T-cell (primary cell): ENCODE data around the gene LRP1. TPM values are rescaled to one million over a fixed set of nuclear protein-coding genes. Genes with fewer than 3 reads are reported as not detected.

Source experiments
- ATAC-seq, 4 experiments: fragments of 200-7000 bp in 3 of 4; fragments of 150-1000 bp in 1 of 4; cut with Tn5 transposase; replicated peaks in 1 of 4; 1 replicate in 3 of 4; 2 replicates in 1 of 4; pipeline ENCODE4 v1.10.0; 2021; ENCODE audit warnings: moderate library complexity in 3 of 4, mild to moderate bottlenecking in 2 of 4, moderate number of reproducible peaks in 1 of 4
- CTCF ChIA-PET, 2 donors: fragments of 300-600 bp; sonication (Branson Sonifier 250); formaldehyde crosslinking; loops; one replicate each; lab custom pipeline; 2022; ENCODE audit warnings: antibody characterized with exemption in 2 of 2; lab: Charles Lee
- POLR2A ChIA-PET, 2 donors: fragments of 300-600 bp; sonication (Branson Sonifier 250); formaldehyde crosslinking; loops; one replicate each; lab custom pipeline; 2022; ENCODE audit warnings: antibody characterized with exemption in 2 of 2; lab: Charles Lee
- DNase-seq, 35 experiments: peaks; one replicate each; pipeline versions ENCODE4 v3.0.0 to v3.0.0-alpha.2; 2013 to 2023
- H3K27ac ChIP-seq: one replicate; pipeline ENCODE4 v1.5.1; 2013; ENCODE audit warnings: low read length
- H3K27me3 ChIP-seq, 2 experiments: replicated peaks in 1 of 2; 1 replicate in 1 of 2; 2 replicates in 1 of 2; pipeline versions ENCODE4 v1.6.1 to v1.7.0; 2013; ENCODE audit warnings: low read length in 1 of 2, mixed read lengths in 1 of 2; ENCODE audit not compliant: control insufficient read depth in 2 of 2, insufficient read depth in 2 of 2; ENCODE audit errors: extremely low read depth in 1 of 2
- H3K36me3 ChIP-seq, 2 donors: 1 replicate in 1 of 2; 2 replicates in 1 of 2; pipeline versions ENCODE4 v1.6.1 to v1.7.0; 2013; ENCODE audit warnings: low read length in 1 of 2; ENCODE audit not compliant: control insufficient read depth in 2 of 2, insufficient read depth in 1 of 2; ENCODE audit errors: extremely low read depth in 1 of 2
- H3K4me1 ChIP-seq, 2 experiments: 1 replicate in 1 of 2; 2 replicates in 1 of 2; pipeline versions ENCODE4 v1.6.1 to v1.7.0; 2013; ENCODE audit warnings: low read length in 2 of 2, mixed read lengths in 1 of 2; ENCODE audit not compliant: insufficient read depth in 2 of 2, control insufficient read depth in 1 of 2; ENCODE audit errors: extremely low read depth in 1 of 2
- H3K4me3 ChIP-seq, 2 donors: 1 replicate in 1 of 2; 2 replicates in 1 of 2; pipeline versions ENCODE4 v1.5.1 to v1.7.0; 2013; ENCODE audit warnings: mild to moderate bottlenecking in 2 of 2, low read length in 1 of 2, moderate library complexity in 1 of 2; ENCODE audit not compliant: control insufficient read depth in 1 of 2; ENCODE audit errors: extremely low read depth in 1 of 2
- H3K9me3 ChIP-seq: 2 replicates; pipeline ENCODE4 v1.7.0; 2013
- H3K27ac Mint-ChIP-seq, 2 donors: one replicate each; pipeline ENCODE4 v1.8.0; 2020 to 2021; ENCODE audit warnings: mild to moderate bottlenecking in 2 of 2, mixed read lengths in 2 of 2
- H3K27me3 Mint-ChIP-seq, 2 donors: one replicate each; pipeline ENCODE4 v1.8.0; 2021 to 2022; ENCODE audit warnings: mixed read lengths in 2 of 2
- H3K36me3 Mint-ChIP-seq: one replicate; pipeline ENCODE4 v1.8.0; 2021; ENCODE audit warnings: mixed read lengths
- H3K4me1 Mint-ChIP-seq, 3 donors: one replicate each; pipeline ENCODE4 v1.8.0; 2020 to 2022; ENCODE audit warnings: mixed read lengths in 3 of 3, mild to moderate bottlenecking in 1 of 3
- H3K4me3 Mint-ChIP-seq, 3 donors: one replicate each; pipeline ENCODE4 v1.8.0; 2020 to 2022; ENCODE audit warnings: mild to moderate bottlenecking in 3 of 3, mixed read lengths in 3 of 3, moderate library complexity in 3 of 3
- H3K9me3 Mint-ChIP-seq, 3 donors: one replicate each; pipeline ENCODE4 v1.8.0; 2020 to 2022; ENCODE audit warnings: mixed read lengths in 3 of 3
- WGBS: methylation state at CpG from one replicate; pipeline ENCODE4 v1.1.5; 2013; ENCODE audit warnings: missing lambda C conversion rate; ENCODE audit not compliant: insufficient coverage; 5-methylcytosine and 5-hydroxymethylcytosine counted together
- total RNA-seq, 35 experiments: library from RNA in 6 of 35; stranded (reverse) in 6 of 35; fragments of 120-200 nt in 1 of 35; gene quantifications; one replicate each; pipeline versions ENCODE4 v1.2.1 to v1.2.4 and lab custom pipeline; 2013 to 2026

Gene LRP1
- total RNA-seq, 5 donors from 2014 or later (not counting 1 experiment from before 2014, with no cell fraction given), result 5.9 to 8.1 (median 7.7) TPM

GRCh38 chr12:57247041-57247440, 118.8 kb downstream of the LRP1 start:
- no peak overlapping the region for H3K27ac Mint-ChIP-seq
- Histone ChIP-seq H3K9me3 (no peaks in the 10 kb centered on the region), H3K27ac (no peak overlapping the region), H3K4me1 (peaks cover 12 to 23% of the 10 kb centered on the region in 2 experiments), H3K4me3 (no peak overlapping the region), H3K36me3 (no peaks in the 10 kb centered on the region), H3K27me3 (peaks cover 0 to 37% of the 10 kb centered on the region in 2 experiments)
- H3K4me1 Mint-ChIP-seq, result peaks cover 18 to 32% (median 25%) of the 10 kb centered on the region in 3 donors
- peaks cover 4% of the 10 kb centered on the region for H3K36me3 Mint-ChIP-seq
- DNase-seq, result no peak
- no CpG with 5 or more reads among the region's 1 CpG for WGBS
- POLR2A ChIA-PET, result no interaction called here
- no peak for ATAC-seq
- peaks cover 8 to 25% of the 10 kb centered on the region in 2 donors for H3K27me3 Mint-ChIP-seq
- CTCF ChIA-PET, result no interaction called here
- H3K9me3 Mint-ChIP-seq, result no peaks in the 10 kb centered on the region
- no peak overlapping the region for H3K4me3 Mint-ChIP-seq

DNA sequence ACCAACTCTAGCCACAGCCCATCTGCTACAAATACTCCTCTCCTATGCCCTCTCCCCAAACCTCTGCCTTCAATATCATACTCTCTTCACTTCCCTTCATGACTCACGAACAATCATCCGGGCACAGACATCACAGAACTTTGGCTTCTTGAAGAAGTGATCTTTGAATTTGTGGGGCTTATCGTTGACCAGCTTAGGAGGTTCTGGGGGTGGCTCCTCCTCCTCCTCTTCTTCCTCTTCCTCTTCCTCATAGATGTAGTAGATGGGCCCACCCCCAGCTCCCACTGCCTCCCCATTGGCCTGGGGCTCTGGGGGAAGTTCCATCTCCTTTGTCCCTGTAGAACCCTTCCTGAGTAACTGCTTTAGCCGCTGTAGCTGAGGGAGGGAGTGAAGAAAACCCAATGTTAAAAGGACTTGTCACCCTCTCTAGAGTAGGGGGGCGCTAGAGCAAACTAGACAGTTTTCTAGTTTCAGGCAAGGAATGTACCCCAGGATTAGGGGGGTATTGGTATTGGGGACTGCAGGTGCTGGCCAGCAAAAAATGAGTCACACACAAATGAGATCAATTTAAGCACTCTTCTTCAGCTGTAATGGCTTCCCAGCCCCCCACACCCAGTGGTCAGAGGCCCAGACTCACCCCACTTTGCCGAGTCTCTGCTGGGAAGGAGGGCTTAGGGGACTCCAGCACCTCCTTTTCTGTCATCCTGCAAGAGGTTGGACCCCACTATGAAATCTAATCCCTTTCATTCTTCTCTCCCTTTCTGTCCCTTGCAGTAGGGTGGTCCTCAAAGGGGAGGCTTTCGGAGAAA, 120.9 kb downstream of the LRP1 start:
- no peak overlapping the region for H3K27ac Mint-ChIP-seq
- H3K9me3 ChIP-seq, result no peaks in the 10 kb centered on the region
- H3K27ac ChIP-seq, result no peak overlapping the region
- peaks cover 2 to 8% of the 10 kb centered on the region in 2 donors for H3K27me3 Mint-ChIP-seq
- peaks cover under 1 to 11% (median 7%) of the 10 kb centered on the region in 3 donors for H3K4me1 Mint-ChIP-seq
- H3K27me3 ChIP-seq, result peaks cover 0 to 16% of the 10 kb centered on the region in 2 experiments
- DNase-seq, result no peak
- no peak overlapping the region for H3K4me3 Mint-ChIP-seq
- peaks cover 11% of the 10 kb centered on the region for H3K36me3 Mint-ChIP-seq
- H3K36me3 ChIP-seq, result no peaks in the 10 kb centered on the region
- no peak overlapping the region for H3K4me3 ChIP-seq
- H3K4me1 ChIP-seq, result peaks cover 0 to 2% of the 10 kb centered on the region in 2 experiments
- no peak for ATAC-seq
- POLR2A ChIA-PET, result no interaction called here
- no CpG with 5 or more reads among the region's 7 CpGs for WGBS
- no peaks in the 10 kb centered on the region for H3K9me3 Mint-ChIP-seq
- CTCF ChIA-PET, result no interaction called here

- no CpG with 5 or more reads among the region's 3 CpGs for WGBS
- Mint-ChIP-seq H3K4me3 (no peak overlapping the region), H3K36me3 (peaks cover 16% of the 10 kb centered on the region), H3K9me3 (no peaks in the 10 kb centered on the region), H3K4me1 (peaks cover 0 to 8% (median 6%) of the 10 kb centered on the region in 3 donors), H3K27ac (no peak overlapping the region), H3K27me3 (no peaks in the 10 kb centered on the region)
- H3K9me3 ChIP-seq, result no peaks in the 10 kb centered on the region
- POLR2A ChIA-PET, result interaction anchor here in 1 of 2 donors (0.7 kb wide), 1 partner anchor 21 kb away, joined by 4 read pairs; the partner anchor contains the start of gene SHMT2
- no peak for DNase-seq
- H3K36me3 ChIP-seq, result peaks cover under 1 to 4% of the 10 kb centered on the region in 2 donors
- peaks cover 0 to 7% of the 10 kb centered on the region in 2 experiments for H3K27me3 ChIP-seq
- no peak for ATAC-seq
- no peak overlapping the region for H3K27ac ChIP-seq
- CTCF ChIA-PET, result interaction anchor here in 1 of 2 donors (0.7 to 1.2 kb wide), 2 partner anchors 8 to 102 kb away, joined by 5 to 9 read pairs; no protein-coding TSS in a partner anchor
- no peak overlapping the region for H3K4me3 ChIP-seq
- no peaks in the 10 kb centered on the region for H3K4me1 ChIP-seq
Measured at GRCh38 chr12:57250541-57250940, 122.3 kb downstream of the LRP1 start.

DNA sequence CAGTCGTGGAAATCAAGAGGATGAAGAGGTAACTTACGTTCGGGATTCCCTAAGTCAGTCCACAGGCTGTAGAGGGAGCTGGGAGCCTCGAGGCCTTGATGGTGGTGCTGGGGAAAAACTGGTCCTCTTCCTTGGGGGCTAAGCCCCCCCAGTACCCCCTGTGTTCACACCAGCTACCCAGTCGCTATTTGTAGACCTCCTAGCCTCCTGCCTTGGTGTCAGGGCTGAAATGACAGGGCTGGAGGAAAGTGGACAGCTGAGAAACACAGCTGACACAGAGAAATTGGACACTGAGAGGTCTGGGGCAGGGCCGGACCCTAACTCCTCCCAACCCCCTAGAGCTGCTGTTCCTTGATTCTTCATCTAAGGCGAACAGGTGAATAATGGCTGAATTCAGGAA, 122.7 kb downstream of the LRP1 start, which contains the start of gene STAC3:
STAC3 (minus strand) TSS at position 232 of the 400 bp plus-strand sequence. CDS start 1,551 bp downstream, outside the sequence.
- ATAC-seq, result no peak
- Histone ChIP-seq H3K4me3 (no peak within 1 kb of the TSS), H3K36me3 (peaks cover 5 to 8% of the 10 kb centered on the region in 2 donors), H3K27me3 (peaks cover 0 to 7% of the 10 kb centered on the region in 2 experiments), H3K27ac (no peak within 1 kb of the TSS), H3K9me3 (no peaks in the 10 kb centered on the region), H3K4me1 (no peaks in the 10 kb centered on the region)
- H3K27ac Mint-ChIP-seq, result no peak within 1 kb of the TSS
- no peak for DNase-seq
- H3K9me3 Mint-ChIP-seq, result no peaks in the 10 kb centered on the region
- H3K4me3 Mint-ChIP-seq, result no peak within 1 kb of the TSS
- peaks cover 0 to 8% (median 6%) of the 10 kb centered on the region in 3 donors for H3K4me1 Mint-ChIP-seq
- H3K27me3 Mint-ChIP-seq, result no peaks in the 10 kb centered on the region
- POLR2A ChIA-PET, result interaction anchor here in 1 of 2 donors (0.7 kb wide), 1 partner anchor 21 kb away, joined by 8 read pairs; the partner anchor contains the start of gene SHMT2
- 50% methylated on average over 2 of the region's 7 CpGs for WGBS
- CTCF ChIA-PET, result interaction anchor here in 1 of 2 donors (1.2 kb wide), 1 partner anchor 9 kb away, joined by 5 read pairs; no protein-coding TSS in a partner anchor
- peaks cover 20% of the 10 kb centered on the region for H3K36me3 Mint-ChIP-seq

DNA sequence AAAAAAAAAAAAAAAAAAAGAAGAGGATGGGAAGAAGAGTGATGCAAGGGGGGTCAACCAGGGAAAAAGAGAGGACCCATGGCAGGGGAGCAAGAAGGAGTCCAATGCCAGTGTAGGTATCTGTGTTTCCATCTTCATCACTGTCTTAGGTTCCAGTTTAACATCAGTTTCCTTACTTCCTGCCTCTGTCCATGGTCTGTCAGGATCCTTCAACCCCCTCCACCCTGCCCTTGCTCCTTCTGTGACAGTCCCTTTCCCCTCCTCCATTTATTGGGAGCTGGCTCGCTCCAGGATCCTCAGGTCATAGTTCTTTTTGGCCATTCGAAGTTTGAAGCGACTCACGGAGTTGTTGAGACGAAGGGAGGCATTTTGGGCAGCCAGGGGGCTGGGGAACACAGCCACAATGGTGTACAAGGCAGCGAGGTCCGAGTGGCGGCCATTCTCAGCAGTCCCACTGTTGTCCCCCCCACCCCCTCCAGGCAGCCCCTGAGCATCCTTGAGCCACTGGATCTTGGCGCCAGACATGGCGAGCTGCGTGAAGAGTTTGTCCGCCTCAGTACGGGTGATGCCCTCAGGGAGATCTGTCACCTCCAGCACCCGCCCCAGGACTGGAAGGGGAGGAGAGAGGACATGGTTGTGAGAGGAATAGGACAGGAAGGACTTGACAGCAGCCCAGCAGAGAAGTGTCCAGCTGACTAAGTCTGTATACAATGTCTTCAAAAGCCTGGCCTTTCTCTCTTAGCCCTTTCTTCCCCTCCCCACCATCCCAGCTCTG, 126.4 kb downstream of the LRP1 start:
- H3K36me3 ChIP-seq, result peaks cover 19 to 42% of the 10 kb centered on the region in 2 donors
- no peaks in the 10 kb centered on the region for H3K4me1 Mint-ChIP-seq
- no peak for DNase-seq
- H3K9me3 ChIP-seq, result no peaks in the 10 kb centered on the region
- no peaks in the 10 kb centered on the region for H3K9me3 Mint-ChIP-seq
- H3K27me3 Mint-ChIP-seq, result no peaks in the 10 kb centered on the region
- no peak overlapping the region for H3K27ac Mint-ChIP-seq
- peaks cover 0 to under 1% of the 10 kb centered on the region in 2 experiments for H3K27me3 ChIP-seq
- 98% methylated on average over 8 of the region's 14 CpGs for WGBS
- H3K4me1 ChIP-seq, result no peaks in the 10 kb centered on the region
- CTCF ChIA-PET, result no interaction called here
- POLR2A ChIA-PET, result interaction anchor here in 1 of 2 donors (0.6 kb wide), 1 partner anchor 462 kb away, joined by 3 read pairs; no protein-coding TSS in a partner anchor
- H3K4me3 ChIP-seq, result no peak overlapping the region
- no peak for ATAC-seq
- no peak overlapping the region for H3K27ac ChIP-seq
- no peak overlapping the region for H3K4me3 Mint-ChIP-seq
- H3K36me3 Mint-ChIP-seq, result peaks cover 33% of the 10 kb centered on the region

- WGBS, result 100% methylated on average over 2 of the region's 6 CpGs
- Histone ChIP-seq H3K36me3 (peaks cover 19 to 54% of the 10 kb centered on the region in 2 donors), H3K4me1 (no peaks in the 10 kb centered on the region), H3K4me3 (no peak overlapping the region), H3K27me3 (no peaks in the 10 kb centered on the region), H3K9me3 (no peaks in the 10 kb centered on the region), H3K27ac (no peak overlapping the region)
- Mint-ChIP-seq H3K27ac (no peak overlapping the region), H3K4me3 (no peak overlapping the region), H3K4me1 (no peaks in the 10 kb centered on the region), H3K27me3 (no peaks in the 10 kb centered on the region), H3K9me3 (no peaks in the 10 kb centered on the region), H3K36me3 (peaks cover 43% of the 10 kb centered on the region)
- ChIA-PET CTCF (no interaction called here), POLR2A (interaction anchor here in 1 of 2 donors (0.6 kb wide), 1 partner anchor 158 kb away, joined by 3 read pairs; no protein-coding TSS in a partner anchor)
- ATAC-seq, result no peak
- no peak for DNase-seq
Measured at GRCh38 chr12:57255916-57256315, 127.6 kb downstream of the LRP1 start.
